KG1 (cell line): ENCODE data around the gene JUN.
"Not testable (repeated sequence)": the region's sequence is repeated elsewhere in the genome, so short reads cannot be mapped to it uniquely, and the experiment has no call there.

Experiments used
- DNase-seq: peaks from one replicate; lab custom pipeline; 2025; lab: John Stamatoyannopoulos, UW

Gene JUN

GRCh38 chr1:58808077-58808476 is 24.2 kb upstream of the JUN start:
- DNase-seq, result no peak

- DNase-seq, result no peak
Observed at GRCh38 chr1:58805716-58806571, 22.1 kb upstream of the JUN start.

GRCh38 chr1:58804853-58805565 is 21.2 kb upstream of the JUN start:
- DNase-seq, result no peak

GRCh38 chr1:58803858-58804257 is 20.0 kb upstream of the JUN start:
- DNase-seq, result no peak

GRCh38 chr1:58802640-58803399 is 19.0 kb upstream of the JUN start:
- no peak for DNase-seq

GRCh38 chr1:58801286-58801685 is 17.4 kb upstream of the JUN start:
- DNase-seq, result not testable (repeated sequence)

- DNase-seq, result no peak
Observed at GRCh38 chr1:58799650-58800049, 15.8 kb upstream of the JUN start.

- no peak for DNase-seq
Observed at GRCh38 chr1:58798910-58799442, 15.1 kb upstream of the JUN start.

GRCh38 chr1:58796416-58796815 is 12.6 kb upstream of the JUN start:
- no peak for DNase-seq

- no peak for DNase-seq
Observed at GRCh38 chr1:58794585-58794984, 10.7 kb upstream of the JUN start.

- DNase-seq, result no peak
Observed at GRCh38 chr1:58792846-58793245, 9.0 kb upstream of the JUN start.

- DNase-seq, result no peak
Observed at GRCh38 chr1:58791106-58791505, 7.3 kb upstream of the JUN start.

GRCh38 chr1:58789996-58790660 is 6.3 kb upstream of the JUN start:
- DNase-seq, result no peak

GRCh38 chr1:58789322-58789856 is 5.5 kb upstream of the JUN start:
- no peak for DNase-seq

GRCh38 chr1:58788259-58788658 is 4.4 kb upstream of the JUN start:
- no peak for DNase-seq

- DNase-seq, result no peak
Observed at GRCh38 chr1:58786927-58787245, 3.0 kb upstream of the JUN start.

- no peak for DNase-seq
Observed at GRCh38 chr1:58786184-58786926, 2.5 kb upstream of the JUN start.

- DNase-seq, result no peak
Observed at GRCh38 chr1:58785442-58786058, 1.7 kb upstream of the JUN start.

- no peak for DNase-seq
Observed at GRCh38 chr1:58784758-58785441, 1.1 kb upstream of the JUN start.
